Heart left ventricle (tissue), 13 donors: ENCODE measurements around the gene FA2H.

ENCODE experiments used
- POLR2A ChIP-seq, 2 donors: fragments of 450-650 bp; IDR thresholded peaks; one replicate each; pipeline ENCODE4 v1.6.1; 2017; ENCODE audit warnings: antibody characterized with exemption in 2 of 2, mild to moderate bottlenecking in 2 of 2, moderate library complexity in 2 of 2
- TF ChIP-seq, protein P1 (sequence below), 12 donors: fragments of 200-600 bp; sonication (generic) in 4 of 12; IDR thresholded peaks; one replicate each; pipeline versions ENCODE4 v1.5.0 to v1.8.0; 2018 to 2022; ENCODE audit warnings: antibody characterized with exemption in 12 of 12, mild to moderate bottlenecking in 5 of 12
- donor health status: ischemic (EF 13 %, LVEDD 7.1; RV severe dilation, severe dysfunction).
- donor health status: DM: no; HTN: yes; CAD: no.
- donor health status: DM: no; HTN: no; CAD: no.
- donor health status: ischemic (EF 25% LVEDD 6.9; RV normal size, moderate dysfunction).
- donor health status: ischemic (EF 25% LVEDD 5.7; RV mildly dilated, moderate dysfunction).
- donor health status: ischemic (EF 35%, LVEDD 5.7; RV mildly dilated, moderate dysfunction).
- donor health status: nonischemic (EF 11% LVEDD 7.7; RV severe dilation, severe dysfunction).
- donor health status: DM: yes; HTN: yes; CAD: no.
- donor health status: PGD.
- donor health status: ischemic (EF 29% LVEDD 5.4; RV normal size, mild dysfunction).
- donor health status: nonischemic (EF 23%, LVEDD 6.1; RV moderate dilation, normal function).

DNA sequence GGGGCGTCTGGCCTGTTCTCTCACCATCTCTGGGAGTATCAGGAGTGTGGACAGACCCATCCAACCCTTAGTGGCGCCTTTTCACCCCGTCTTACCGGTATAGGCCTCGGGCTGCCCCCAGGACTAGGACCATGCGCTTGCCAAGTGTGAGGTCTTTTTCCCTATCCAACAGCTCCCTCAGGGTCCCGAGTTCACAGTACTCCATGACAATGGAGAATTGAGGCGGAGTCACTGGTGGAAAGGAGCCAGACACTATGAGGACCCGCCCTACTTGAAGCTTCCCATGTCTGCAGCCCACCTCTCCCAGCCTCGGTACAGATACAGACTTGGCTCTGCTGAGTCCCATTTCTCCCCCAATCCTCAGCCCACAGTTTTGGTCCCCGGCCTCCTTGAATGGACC, 92.1 kb downstream of the FA2H start:
- TF ChIP-seq, protein P1, sequence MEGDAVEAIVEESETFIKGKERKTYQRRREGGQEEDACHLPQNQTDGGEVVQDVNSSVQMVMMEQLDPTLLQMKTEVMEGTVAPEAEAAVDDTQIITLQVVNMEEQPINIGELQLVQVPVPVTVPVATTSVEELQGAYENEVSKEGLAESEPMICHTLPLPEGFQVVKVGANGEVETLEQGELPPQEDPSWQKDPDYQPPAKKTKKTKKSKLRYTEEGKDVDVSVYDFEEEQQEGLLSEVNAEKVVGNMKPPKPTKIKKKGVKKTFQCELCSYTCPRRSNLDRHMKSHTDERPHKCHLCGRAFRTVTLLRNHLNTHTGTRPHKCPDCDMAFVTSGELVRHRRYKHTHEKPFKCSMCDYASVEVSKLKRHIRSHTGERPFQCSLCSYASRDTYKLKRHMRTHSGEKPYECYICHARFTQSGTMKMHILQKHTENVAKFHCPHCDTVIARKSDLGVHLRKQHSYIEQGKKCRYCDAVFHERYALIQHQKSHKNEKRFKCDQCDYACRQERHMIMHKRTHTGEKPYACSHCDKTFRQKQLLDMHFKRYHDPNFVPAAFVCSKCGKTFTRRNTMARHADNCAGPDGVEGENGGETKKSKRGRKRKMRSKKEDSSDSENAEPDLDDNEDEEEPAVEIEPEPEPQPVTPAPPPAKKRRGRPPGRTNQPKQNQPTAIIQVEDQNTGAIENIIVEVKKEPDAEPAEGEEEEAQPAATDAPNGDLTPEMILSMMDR (IDR thresholded peaks at IDR 0.05), result no peak
- TF ChIP-seq POLR2A (IDR thresholded peaks at IDR 0.05), result no peak
